ENCODE data around the gene TNNI2. TPM values are rescaled to one million over a fixed set of nuclear protein-coding genes. Genes with fewer than 3 reads are reported as not detected.

Gene TNNI2
- polyA plus RNA-seq, 1 donor (not counting 4 experiments of a cell fraction or from before 2014, with no cell fraction given), result 10.7 TPM

GRCh38 chr11:1839204-1839923, 583 bp downstream of the TNNI2 start:
- Histone ChIP-seq H3K79me2 (ENCODE audit: control insufficient read depth, insufficient read depth, low read length) (peaks cover 23% of the 10 kb centered on the region), H3K9ac (ENCODE audit: control insufficient read depth, extremely low read depth, insufficient read depth, low read length) (no peak overlapping the region), H3K27me3 (ENCODE audit: control insufficient read depth, extremely low read depth, insufficient read depth, low read length) (no peaks in the 10 kb centered on the region), H3K9me1 (ENCODE audit: control insufficient read depth, extremely low read depth, insufficient read depth, low read length) (no peaks in the 10 kb centered on the region), H3K36me3 (ENCODE audit: control insufficient read depth in 2 of 2, extremely low read depth in 1 of 2, insufficient read depth in 2 of 2, low read length in 2 of 2) (no peaks in the 10 kb centered on the region), H3K4me1 (ENCODE audit: control insufficient read depth, extremely low read depth, insufficient read depth, low read length) (peaks cover 59% of the 10 kb centered on the region), H3K4me2 (ENCODE audit: control insufficient read depth, extremely low read depth, insufficient read depth, low read depth, low read length) (no peak overlapping the region), H3K9me3 (ENCODE audit: control insufficient read depth, low read depth, low read length) (no peaks in the 10 kb centered on the region), H3K4me3 (ENCODE audit: control insufficient read depth in 2 of 3, extremely low read depth in 1 of 3, insufficient read depth in 2 of 3, low read depth in 1 of 3, low read length in 3 of 3) (no peak overlapping the region), H4K20me1 (ENCODE audit: control insufficient read depth, extremely low read depth, insufficient read depth, low read length) (no peaks in the 10 kb centered on the region), H3K27ac (ENCODE audit: control insufficient read depth, insufficient read depth, low read length) (no peak overlapping the region), H2AFZ (ENCODE audit: control insufficient read depth, low read length) (no peak overlapping the region)
- FAIRE-seq, result no peak
- dilution Hi-C loops (cut with MboI; ENCODE audit: extremely low pct_ligation_motif_present, low sequenced_read_pairs), result no loop called here
- no peak for DNase-seq (ENCODE audit: low read depth, low spot score)
- no peak for TF ChIP-seq EZH2 (IDR thresholded peaks at IDR 0.05; ENCODE audit: low read length)
- TF ChIP-seq, protein P1, sequence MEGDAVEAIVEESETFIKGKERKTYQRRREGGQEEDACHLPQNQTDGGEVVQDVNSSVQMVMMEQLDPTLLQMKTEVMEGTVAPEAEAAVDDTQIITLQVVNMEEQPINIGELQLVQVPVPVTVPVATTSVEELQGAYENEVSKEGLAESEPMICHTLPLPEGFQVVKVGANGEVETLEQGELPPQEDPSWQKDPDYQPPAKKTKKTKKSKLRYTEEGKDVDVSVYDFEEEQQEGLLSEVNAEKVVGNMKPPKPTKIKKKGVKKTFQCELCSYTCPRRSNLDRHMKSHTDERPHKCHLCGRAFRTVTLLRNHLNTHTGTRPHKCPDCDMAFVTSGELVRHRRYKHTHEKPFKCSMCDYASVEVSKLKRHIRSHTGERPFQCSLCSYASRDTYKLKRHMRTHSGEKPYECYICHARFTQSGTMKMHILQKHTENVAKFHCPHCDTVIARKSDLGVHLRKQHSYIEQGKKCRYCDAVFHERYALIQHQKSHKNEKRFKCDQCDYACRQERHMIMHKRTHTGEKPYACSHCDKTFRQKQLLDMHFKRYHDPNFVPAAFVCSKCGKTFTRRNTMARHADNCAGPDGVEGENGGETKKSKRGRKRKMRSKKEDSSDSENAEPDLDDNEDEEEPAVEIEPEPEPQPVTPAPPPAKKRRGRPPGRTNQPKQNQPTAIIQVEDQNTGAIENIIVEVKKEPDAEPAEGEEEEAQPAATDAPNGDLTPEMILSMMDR (optimal IDR thresholded peaks at IDR 0.05 in 1 of 3, IDR thresholded peaks at IDR 0.05 in 1 of 3, conservative IDR thresholded peaks at IDR 0.05 in 1 of 3; ENCODE audit: extremely low read depth in 1 of 3, insufficient read depth in 2 of 3, low read length in 3 of 3), result no peak

GRCh38 chr11:1839924-1840779, 1.4 kb downstream of the TNNI2 start:
- Histone ChIP-seq H3K4me2 (ENCODE audit: control insufficient read depth, extremely low read depth, insufficient read depth, low read depth, low read length) (no peak overlapping the region), H3K79me2 (ENCODE audit: control insufficient read depth, insufficient read depth, low read length) (peaks cover 17% of the 10 kb centered on the region), H3K4me1 (ENCODE audit: control insufficient read depth, extremely low read depth, insufficient read depth, low read length) (peaks cover 57% of the 10 kb centered on the region), H3K27ac (ENCODE audit: control insufficient read depth, insufficient read depth, low read length) (no peak overlapping the region), H2AFZ (ENCODE audit: control insufficient read depth, low read length) (no peak overlapping the region), H3K27me3 (ENCODE audit: control insufficient read depth, extremely low read depth, insufficient read depth, low read length) (no peaks in the 10 kb centered on the region), H3K4me3 (ENCODE audit: control insufficient read depth in 2 of 3, extremely low read depth in 1 of 3, insufficient read depth in 2 of 3, low read depth in 1 of 3, low read length in 3 of 3) (no peak overlapping the region), H3K36me3 (ENCODE audit: control insufficient read depth in 2 of 2, extremely low read depth in 1 of 2, insufficient read depth in 2 of 2, low read length in 2 of 2) (no peaks in the 10 kb centered on the region), H3K9ac (ENCODE audit: control insufficient read depth, extremely low read depth, insufficient read depth, low read length) (no peak overlapping the region), H3K9me3 (ENCODE audit: control insufficient read depth, low read depth, low read length) (no peaks in the 10 kb centered on the region), H3K9me1 (ENCODE audit: control insufficient read depth, extremely low read depth, insufficient read depth, low read length) (no peaks in the 10 kb centered on the region), H4K20me1 (ENCODE audit: control insufficient read depth, extremely low read depth, insufficient read depth, low read length) (no peaks in the 10 kb centered on the region)
- no peak for TF ChIP-seq EZH2 (IDR thresholded peaks at IDR 0.05; ENCODE audit: low read length)
- TF ChIP-seq, protein P1 (optimal IDR thresholded peaks at IDR 0.05 in 1 of 3, IDR thresholded peaks at IDR 0.05 in 1 of 3, conservative IDR thresholded peaks at IDR 0.05 in 1 of 3; ENCODE audit: extremely low read depth in 1 of 3, insufficient read depth in 2 of 3, low read length in 3 of 3), result no peak
- FAIRE-seq (no peak), DNase-seq (ENCODE audit: low read depth, low spot score) (no peak)
- dilution Hi-C loops (cut with MboI; ENCODE audit: extremely low pct_ligation_motif_present, low sequenced_read_pairs), result no loop called here
